Testis (tissue), 2 donors: ENCODE results near the gene DRD4.

ENCODE experiments used
- POLR2A ChIP-seq: fragments of 450-650 bp; IDR thresholded peaks from one replicate; pipeline ENCODE4 v1.6.1; 2017; ENCODE audit warnings: antibody characterized with exemption, mild to moderate bottlenecking, moderate library complexity
- TF ChIP-seq, protein P1 (sequence below), 3 experiments: fragments of 450-650 bp in 2 of 3; fragments of 200-600 bp in 1 of 3; sonication (generic) in 1 of 3; IDR thresholded peaks; one replicate each; pipeline ENCODE4 v1.5.1; 2016 to 2019; ENCODE audit warnings: antibody characterized with exemption in 3 of 3, mild to moderate bottlenecking in 2 of 3, moderate library complexity in 1 of 3

DNA sequence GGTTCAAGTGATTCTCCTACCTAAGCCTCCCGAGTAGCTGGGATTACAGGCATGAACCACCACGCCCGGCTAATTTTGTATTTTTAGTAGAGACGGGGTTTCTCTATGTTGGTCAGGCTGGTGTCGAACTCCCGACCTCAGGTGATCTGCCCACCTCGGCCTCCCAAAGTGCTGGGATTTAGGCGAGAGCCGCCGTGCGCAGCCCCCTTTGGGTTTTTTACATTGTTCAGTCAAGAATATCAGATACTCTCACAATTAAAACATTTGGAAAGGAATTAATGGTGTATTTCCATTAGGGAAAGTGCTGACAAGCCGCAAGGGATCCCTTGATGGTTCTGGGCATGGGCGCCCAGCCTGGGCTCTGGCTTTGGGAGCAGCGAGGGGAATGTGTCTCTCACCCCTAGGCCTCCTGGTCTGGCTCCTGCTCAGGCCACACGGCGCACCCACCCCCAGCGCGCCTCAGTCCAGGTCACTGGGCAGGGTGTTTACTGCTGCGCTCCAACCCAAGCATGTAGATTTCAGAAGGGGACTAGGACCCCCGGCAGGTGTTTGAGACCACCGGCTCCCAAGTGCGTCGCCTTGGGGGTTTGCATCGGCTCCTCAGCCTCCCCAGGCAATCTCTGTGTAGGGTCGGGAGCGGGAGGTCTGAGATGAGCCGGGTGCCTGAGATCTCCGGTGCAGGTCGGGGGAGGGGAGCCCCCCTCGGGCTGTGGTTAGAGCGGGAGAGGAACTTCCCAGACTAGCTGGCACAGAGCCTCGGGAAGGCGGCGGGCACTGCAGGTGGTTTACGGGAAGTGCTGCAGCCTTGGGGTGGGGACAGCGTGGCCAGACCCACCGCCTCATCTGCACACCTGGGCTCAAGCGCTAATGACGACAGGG lies 20.5 kb upstream of the DRD4 start:
- no peak for TF ChIP-seq POLR2A
- TF ChIP-seq, protein P1, sequence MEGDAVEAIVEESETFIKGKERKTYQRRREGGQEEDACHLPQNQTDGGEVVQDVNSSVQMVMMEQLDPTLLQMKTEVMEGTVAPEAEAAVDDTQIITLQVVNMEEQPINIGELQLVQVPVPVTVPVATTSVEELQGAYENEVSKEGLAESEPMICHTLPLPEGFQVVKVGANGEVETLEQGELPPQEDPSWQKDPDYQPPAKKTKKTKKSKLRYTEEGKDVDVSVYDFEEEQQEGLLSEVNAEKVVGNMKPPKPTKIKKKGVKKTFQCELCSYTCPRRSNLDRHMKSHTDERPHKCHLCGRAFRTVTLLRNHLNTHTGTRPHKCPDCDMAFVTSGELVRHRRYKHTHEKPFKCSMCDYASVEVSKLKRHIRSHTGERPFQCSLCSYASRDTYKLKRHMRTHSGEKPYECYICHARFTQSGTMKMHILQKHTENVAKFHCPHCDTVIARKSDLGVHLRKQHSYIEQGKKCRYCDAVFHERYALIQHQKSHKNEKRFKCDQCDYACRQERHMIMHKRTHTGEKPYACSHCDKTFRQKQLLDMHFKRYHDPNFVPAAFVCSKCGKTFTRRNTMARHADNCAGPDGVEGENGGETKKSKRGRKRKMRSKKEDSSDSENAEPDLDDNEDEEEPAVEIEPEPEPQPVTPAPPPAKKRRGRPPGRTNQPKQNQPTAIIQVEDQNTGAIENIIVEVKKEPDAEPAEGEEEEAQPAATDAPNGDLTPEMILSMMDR (IDR thresholded peaks at IDR 0.05), result no peak
